Inferior parietal cortex (tissue), 1 donor: ENCODE measurements around the gene MRPS12.

Source experiments
- DNase-seq: peaks from one replicate; pipeline ENCODE4 v3.0.0-alpha.2; 2016; ENCODE audit errors: extremely low spot score

MRPS12 gene

GRCh38 chr19:38911388-38912001 is 19.2 kb upstream of the MRPS12 start:
- DNase-seq, result no peak

- no peak for DNase-seq
Measured at GRCh38 chr19:38912600-38913514, 17.9 kb upstream of the MRPS12 start.

GRCh38 chr19:38913958-38914357 is 16.8 kb upstream of the MRPS12 start:
- no peak for DNase-seq

GRCh38 chr19:38915329-38916321 is 15.1 kb upstream of the MRPS12 start:
- DNase-seq, result no peak

- DNase-seq, result no peak
Measured at GRCh38 chr19:38917516-38917915, 13.2 kb upstream of the MRPS12 start.

GRCh38 chr19:38917921-38918491 is 12.7 kb upstream of the MRPS12 start:
- DNase-seq, result no peak

GRCh38 chr19:38918526-38918925 is 12.2 kb upstream of the MRPS12 start:
- no peak for DNase-seq

GRCh38 chr19:38919837-38920601 is 10.7 kb upstream of the MRPS12 start:
- no peak for DNase-seq

- no peak for DNase-seq
Measured at GRCh38 chr19:38920602-38921419, 9.9 kb upstream of the MRPS12 start.

GRCh38 chr19:38921420-38922274 is 9.1 kb upstream of the MRPS12 start:
- DNase-seq, result no peak

- DNase-seq, result no peak
Measured at GRCh38 chr19:38922482-38922881, 8.3 kb upstream of the MRPS12 start.

GRCh38 chr19:38924388-38924787 is 6.4 kb upstream of the MRPS12 start:
- no peak for DNase-seq

GRCh38 chr19:38928391-38929001 is 2.2 kb upstream of the MRPS12 start:
- no peak for DNase-seq

- DNase-seq, result peak; percentile 95
Measured at GRCh38 chr19:38929929-38930775, 592 bp upstream of the MRPS12 start, which contains the start of gene SARS2. TSS of gene SARS2 (minus strand) at chr19:38930763. CDS start at chr19:38930736, 27 bp downstream.

- DNase-seq, result no peak
Measured at GRCh38 chr19:38931521-38931793, 713 bp downstream of the MRPS12 start.

- DNase-seq, result no peak
Measured at GRCh38 chr19:38932425-38933179, 1.9 kb downstream of the MRPS12 start.

GRCh38 chr19:38933544-38933943 is 2.8 kb downstream of the MRPS12 start:
- no peak for DNase-seq
